ENCODE measurements around the gene DNAJB1.
"Not testable (repeated sequence)": the region's sequence is repeated elsewhere in the genome, so short reads cannot be mapped to it uniquely, and the experiment has no call there.

Gene DNAJB1

DNA sequence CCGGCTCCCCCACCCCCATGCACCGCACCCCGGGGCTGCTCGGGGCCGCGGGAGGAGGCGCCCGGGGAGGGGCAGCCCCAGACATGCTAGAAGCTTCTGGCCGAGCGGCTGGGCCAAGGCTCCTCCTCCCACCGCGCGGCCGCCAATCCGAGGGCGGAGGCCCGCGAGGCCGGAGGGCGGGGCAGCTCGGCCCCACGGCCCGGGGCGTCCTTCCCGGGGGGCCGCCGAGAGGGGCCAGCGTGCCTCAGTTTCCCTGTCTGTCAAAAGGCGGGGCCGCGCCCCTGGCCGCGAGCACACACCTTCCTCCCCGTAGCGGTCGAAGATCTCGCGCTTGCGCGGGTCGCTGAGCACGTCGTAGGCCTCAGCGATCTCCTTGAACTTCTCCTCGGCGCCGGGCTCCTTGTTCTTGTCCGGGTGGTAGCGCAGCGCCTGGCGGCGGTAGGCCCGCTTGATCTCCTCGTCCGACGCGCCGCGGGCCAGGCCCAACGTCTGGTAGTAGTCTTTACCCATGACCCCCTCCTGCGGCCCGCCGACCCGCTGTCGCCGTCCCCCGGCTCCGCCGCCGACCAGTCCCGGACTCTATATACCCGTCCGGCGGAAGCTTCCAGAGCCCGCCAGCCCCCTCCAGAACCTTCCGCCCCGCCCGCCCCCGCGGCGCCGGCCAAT lies at the start of gene DNAJB1:
TSS of gene DNAJB1 (minus strand) at position 558 of the 666 bp plus-strand sequence. CDS start at position 510, 48 bp downstream.
- peak; percentile 43 for DNase-seq

DNA sequence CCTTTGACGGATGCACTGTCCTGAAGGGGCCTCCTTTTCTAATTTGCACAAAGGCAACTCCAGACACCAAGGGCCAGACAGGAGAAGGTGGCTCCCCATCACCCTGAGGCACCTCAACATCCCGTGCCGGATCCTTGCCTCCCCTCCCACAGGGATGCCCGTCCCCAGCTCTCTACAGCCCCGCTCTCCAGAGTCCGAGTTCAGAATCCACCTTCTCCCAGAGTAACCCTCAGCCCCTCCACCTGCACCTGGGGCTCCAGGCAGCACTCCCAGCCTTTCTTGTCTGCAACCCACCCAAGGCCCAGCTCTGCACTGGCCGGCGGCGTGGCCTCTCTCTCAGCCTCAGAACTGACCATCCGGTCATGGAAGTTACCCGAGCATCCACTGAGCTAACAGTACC lies 48.9 kb upstream of the DNAJB1 start:
- DNase-seq: no peak

DNA sequence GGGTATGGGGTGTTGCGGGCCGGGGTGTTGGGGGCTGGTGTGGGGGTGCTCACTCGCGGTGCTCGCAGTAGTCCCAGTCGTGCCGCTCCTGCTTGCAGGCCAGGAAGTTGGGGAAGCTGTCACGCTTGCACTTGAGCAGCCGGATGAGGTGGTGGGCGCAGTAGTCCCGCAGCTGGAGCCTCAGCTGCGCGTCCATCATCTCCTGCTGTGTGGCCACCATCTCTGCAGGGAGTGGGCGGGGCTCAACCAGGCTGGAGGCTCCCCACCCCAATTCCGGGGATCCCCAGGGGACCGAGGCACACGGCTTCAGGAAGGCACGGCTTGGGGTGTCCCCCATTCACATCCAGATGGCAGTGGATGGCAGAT lies 48.5 kb upstream of the DNAJB1 start:
- DNase-seq: no peak

DNA sequence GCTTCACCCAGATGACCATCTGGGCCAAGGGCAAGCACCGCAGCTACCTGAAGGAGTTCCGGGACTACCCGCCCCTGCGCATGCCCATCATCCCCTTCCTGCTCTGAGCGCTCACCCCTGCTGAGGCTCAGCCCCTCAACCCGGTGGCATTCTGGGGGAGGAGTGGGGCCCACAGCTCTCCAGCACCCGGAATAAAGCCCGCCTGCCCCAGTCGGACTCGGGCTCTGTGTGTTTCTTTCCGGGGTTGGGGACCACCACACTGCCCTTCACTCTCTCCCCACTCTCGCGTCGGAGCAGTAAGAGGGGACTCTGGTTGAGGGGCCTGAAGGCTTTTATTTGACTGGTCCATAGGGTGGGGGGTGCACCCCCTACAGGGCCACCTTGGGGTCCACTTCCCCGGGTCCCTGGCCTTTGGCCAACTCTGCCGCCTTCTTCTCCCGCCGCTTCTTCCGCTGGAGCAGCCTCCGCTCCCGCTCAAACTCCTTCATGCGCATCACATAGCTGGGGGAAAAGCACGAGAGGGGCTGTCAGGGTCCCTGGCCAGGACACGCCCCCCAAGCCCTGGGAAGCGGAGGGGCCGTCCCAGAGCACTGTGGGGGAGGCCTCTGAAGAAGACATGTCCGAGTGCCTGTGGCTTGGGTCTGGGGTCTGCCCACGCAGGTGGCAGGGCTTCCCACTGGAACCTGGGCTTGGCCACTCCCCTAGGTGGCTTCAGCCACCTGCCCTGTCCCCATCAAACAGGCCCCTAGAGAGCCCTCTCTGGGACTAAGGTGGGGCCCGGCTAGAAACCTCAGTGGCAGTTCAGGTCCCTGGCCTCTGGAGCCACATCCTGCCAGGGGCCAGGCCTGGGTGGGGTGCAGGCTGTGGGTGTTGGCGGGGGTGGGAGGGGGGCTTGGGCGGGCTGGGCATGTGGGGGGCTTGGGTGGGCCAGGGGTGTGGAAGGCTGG lies 47.8 kb upstream of the DNAJB1 start:
- DNase-seq: no peak

DNA sequence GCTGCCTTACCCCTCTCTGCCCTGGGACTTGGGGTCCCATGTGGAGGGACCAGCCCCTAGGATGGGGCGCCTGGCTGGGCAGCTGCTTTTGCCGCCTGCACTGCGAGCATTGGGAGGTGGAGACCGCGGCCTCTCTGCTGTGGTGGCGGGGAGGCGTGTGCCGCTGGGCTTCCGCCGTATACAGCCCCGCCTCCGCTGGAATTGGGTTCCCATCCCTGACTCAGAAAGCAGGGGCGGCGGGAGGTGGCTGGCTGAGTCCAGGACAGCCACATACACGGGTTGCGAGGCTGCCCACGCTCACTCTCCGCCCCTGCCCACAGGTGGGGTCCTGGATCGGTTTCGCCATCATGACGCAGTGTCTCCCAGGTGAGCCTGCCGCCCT lies 47.1 kb upstream of the DNAJB1 start:
- DNase-seq: no peak

DNA sequence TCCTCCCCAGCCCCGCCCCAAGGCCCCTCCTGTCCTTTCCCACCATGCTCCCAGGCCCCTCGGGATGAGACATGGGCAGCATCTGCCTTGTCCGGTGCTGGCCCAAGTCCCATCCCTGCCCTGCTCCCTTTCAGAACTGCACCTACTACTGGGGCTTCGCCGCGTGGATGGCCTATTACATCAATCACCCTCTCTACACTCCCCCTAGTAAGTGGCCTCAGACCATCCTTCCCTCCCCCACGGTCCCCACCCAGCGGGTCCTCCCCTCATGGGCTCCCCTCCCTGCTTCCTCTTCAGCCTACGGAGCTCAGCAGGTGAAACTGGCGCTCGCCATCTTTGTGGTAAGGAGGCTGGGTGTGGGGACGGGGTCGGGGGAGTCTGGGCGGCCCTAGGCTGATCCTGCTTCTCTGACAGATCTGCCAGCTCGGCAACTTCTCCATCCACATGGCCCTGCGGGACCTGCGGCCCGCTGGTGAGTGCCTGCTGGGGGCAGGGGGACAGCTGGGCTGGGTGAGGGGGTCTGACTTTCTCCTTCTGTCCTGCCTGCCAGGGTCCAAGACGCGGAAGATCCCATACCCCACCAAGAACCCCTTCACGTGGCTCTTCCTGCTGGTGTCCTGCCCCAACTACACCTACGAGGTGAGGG lies 46.6 kb upstream of the DNAJB1 start:
- DNase-seq: not testable (repeated sequence)

DNA sequence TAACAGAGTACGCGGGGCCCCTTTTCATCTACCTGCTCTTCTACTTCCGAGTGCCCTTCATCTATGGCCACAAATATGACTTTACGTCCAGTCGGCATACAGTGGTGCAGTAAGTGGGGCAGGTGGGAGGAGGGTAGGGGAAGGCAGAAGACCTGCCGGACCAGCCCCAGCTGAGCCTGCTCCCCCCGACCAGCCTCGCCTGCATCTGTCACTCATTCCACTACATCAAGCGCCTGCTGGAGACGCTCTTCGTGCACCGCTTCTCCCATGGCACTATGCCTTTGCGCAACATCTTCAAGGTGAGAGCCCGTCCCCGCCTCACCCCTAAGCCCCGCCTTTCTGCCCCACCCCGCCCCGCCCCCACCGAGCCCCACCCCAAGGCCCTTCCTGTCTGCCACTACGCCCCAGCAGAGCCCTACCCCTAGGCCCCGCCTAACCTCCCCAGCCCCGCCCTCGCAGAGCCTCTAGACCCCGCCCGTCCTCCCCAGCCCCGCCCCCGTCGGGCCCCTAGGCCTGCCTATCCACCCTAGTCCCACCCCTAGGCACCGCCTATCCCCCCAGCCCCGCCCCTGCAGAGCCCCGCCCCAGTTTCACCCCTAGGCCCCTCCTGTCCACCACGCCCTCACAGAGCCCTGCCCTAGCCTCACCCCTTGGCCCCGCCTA lies 45.9 kb upstream of the DNAJB1 start:
- no peak for DNase-seq

DNA sequence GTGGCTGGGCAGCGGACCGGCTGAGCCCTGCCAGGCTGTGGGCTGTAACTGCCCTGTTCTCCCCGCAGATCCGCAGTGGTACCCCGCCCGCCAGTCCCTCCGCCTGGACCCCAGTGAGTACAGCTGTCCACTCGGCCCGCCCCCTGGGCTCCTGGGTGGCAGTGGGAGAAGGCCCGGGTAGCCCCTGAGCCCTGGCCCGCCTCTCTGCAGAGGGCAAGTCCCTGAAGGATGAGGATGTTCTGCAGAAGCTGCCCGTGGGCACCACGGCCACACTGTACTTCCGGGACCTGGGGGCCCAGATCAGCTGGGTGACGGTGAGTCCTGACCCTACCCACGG lies 45.4 kb upstream of the DNAJB1 start:
- DNase-seq: no peak

DNA sequence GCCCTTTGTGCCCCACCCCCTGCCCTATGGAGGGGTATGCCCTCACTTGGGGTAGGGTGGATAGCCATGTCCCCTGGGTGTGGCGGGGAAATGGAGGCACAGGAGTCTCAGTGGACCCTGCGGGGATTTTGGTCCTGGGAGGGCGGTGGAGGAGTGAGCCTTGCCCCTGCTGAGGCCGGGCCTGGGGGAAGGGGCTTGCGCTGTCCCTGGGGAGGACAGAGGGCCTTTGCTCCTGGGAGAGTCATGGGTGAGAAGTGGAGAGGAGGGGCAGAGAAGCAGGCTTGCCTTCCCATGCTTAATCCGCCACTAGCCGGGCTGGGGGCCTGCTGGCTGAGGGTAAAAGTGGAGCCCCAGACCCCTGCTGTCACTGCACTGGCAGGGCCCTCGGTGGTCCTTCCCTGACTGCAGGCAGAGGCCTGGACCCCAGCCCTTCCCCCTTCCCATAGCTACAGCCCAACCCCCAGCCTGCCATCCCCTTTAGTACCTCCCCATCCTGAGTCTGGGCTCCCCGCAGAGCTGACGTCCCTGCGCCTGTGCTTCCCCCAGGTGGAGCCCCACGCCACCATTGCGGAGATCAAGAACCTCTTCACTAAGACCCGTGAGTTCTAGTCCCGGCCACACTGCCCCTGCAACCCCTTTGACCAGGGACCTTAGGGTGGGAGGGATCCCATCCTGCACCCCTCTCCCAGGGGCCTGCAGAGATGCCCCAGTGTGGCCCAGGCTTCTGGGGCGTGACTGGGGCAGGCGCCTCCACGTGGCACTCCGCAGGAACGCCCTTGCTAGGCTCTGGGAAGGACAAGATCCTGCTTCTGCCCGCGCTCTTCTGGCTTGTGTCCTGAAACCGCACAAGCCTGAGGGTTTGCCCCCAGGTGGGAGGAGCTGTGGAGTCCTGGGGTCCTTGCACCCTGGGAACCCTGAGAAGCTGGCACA lies 44.7 kb upstream of the DNAJB1 start:
- DNase-seq: no peak

DNA sequence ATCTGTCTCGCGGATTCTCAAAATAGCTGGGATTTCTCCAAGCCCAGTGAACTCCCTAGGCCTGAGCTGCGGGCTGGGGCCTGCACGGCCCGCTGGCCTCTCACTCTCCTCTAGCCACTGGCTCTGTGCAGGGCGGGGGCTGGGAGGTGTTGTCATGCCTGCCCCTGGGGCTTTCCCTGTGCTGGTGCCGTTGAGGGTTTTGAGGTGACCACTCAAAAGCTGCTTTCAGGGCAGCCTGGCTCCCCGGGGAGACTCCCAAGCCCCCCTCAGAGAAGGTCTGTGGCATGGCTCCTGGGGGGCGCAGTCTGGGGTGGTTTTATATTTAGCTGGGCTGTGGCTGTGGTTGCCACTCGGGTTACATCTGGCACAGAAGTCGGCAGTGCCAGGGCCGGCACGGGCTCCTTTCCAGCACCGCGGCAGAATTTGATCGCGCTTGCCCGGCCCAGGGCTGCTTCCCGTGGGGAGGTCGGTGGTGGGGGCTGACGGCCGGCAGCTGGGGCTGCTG lies 43.7 kb upstream of the DNAJB1 start:
- no peak for DNase-seq

DNA sequence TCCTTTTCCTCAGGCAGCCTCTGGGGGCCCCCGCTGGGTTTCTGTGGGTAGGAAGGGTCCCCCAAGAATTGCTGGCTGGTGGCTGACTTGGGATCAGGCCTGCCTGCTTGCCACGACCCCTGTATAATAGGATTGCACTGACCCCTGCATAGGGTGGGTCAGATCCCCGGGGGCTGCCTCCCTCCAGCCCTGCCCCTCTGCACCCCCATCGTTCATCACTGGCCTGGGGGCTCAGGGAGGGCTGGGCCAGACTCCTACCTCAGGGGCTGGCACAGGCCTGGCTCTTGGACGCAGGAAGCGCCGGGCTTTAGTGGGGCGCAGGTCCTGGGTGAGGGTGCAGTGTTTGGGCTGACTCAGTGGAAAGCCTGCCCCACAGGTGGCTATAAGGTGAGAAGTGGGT lies 43.1 kb upstream of the DNAJB1 start:
- DNase-seq: no peak

DNA sequence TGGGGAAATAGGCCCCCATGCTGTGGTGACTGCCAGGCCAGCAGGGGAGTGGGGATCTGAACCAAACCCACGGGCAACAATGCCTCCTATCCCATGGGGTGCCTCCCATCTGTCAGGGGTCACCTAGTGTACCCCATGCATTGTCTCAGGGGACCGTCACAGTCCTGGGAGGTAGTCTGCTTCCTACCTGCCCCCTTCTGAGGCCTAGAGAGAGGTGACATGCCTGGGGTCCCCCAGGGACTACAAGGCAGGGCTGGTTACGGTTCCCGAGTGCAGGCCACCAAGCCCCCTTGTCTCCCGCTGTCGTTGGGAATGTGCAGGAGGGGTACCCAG lies 42.5 kb upstream of the DNAJB1 start:
- DNase-seq: no peak

DNA sequence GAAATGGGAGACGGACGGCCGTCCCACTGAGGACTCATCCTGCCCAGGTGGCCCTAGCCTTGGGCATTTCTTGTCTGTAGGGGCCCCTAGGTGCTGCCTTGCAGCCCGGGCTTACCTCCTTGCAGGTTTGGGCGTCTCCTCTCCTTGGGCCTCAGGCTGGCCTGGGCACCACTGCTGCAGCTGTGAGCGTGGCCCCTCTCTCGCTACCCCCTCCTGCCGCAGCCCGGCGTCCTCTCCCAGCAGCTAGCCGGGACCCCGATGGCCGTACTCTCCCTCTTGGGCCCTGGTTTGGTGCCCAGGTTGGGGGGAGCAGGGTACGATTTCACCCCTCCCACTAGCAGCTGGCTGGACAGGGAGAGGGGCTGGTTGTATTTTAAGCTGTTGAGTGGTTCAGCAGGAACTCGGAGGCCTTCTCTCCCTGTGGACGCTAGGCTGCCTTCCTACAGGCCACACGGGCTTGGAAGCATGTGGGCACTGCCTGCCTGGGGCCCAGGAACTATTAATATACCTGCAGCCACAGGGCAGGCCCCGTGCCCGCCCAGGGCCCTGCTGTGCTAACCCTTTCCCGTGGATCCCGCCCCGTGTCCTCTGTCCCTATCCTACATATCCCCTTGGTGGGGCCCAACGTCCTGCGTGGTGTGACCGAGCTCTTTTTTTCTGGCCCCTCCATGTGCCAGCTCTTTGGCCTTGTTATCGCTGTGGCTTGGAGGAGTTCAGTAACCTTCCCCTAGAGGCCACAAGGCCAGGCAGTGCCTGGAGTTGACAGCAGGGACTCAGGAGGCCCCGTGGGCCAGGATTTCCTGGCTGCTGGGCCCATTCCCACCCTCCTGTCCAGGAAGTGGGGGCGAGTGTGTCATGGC lies 41.9 kb upstream of the DNAJB1 start:
- no peak for DNase-seq

DNA sequence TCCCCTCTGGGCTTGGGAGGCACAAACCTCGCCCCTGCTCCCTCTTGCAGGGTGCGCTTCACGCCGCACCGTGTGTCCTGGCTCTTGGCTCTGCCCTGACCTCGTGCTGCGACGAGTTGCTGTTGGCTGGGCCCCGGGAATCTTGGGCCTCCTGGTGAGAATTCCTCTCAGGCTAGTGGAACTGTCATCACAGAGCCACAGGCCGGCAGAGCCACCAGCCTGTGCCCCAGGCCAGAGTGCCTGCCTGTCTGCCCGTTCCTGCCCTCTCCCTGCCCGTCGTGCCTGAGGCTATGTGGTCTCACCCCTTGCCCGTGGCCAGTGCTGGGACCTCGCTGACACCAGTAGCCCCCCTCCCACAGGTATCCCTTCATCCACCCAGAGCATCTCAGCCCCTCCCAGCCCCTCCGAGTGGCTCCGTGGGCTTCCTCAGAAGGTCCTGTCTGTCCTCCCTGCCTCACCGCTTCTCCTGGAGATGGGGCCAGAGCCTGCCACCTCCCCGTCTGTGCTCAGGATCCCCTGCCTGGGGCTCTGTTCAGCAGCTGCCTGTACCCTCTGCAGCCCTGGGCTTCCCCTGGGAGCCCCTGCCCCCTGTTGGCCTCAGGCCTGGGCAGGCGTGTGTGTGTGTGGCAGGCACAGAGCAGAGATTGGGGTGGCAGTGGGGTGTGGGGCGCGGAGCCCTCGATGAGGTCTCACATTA lies 40.3 kb upstream of the DNAJB1 start:
- no peak for DNase-seq

DNA sequence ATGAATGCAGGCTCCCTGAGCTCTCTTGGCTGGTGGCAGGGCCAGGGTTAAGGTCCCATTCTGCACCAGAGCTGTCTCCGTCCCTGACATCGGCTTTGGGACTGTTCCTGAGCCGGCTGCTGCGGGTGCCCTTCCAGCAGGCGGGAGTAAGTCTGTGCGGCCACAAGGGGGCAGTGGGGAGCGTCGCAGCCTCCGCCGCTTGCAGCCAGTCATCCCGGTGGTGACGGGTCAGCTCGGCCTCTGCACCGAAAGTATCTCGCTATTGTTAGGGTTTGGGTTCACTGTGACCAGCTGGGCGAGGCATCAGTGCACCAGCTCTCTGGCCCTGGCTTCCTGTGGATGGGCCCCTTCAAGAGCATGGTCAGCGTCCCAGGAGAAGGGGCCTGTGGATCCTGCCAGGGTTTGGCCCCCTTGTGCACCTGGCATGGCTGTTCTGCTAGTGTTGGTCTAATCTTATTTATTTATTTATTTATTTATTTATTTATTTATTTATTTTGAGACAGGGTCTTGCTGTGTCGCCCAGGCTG lies 38.5 kb upstream of the DNAJB1 start:
- DNase-seq: peak; percentile 27

DNA sequence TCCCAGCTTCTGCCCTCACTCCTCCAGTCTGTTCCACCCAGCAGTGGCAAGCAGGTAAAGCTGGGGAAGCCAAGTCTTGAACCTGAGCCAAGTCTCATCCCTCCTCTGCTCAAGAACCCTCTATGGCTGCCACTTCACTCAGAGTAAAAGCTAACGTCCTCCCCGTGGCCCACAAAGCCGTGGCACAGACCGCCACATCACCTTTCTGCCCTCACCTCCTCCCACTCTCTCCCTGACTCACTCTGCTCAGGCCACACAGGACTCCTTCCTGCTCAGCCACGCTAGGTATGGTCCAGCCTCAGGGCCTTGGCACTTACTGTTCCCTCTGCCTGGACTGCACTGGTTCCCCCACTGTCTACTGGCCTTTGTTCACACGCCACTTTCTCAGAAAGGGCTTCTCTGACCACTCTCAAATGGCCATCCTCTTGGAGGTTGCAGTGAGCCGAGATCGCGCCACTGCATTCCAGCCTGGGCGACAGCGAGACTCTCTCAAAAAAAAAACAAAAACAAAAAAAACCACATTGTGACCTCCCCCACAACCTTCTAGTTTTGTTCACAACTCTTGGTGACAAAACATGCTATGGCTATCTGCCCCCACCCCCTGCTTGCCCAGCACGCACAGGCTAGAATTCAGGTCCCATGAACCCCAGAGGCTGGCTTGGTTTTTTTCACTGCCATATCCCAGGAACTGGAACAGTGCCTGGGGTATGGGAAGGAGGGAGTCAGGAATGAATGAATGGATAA lies 37.9 kb upstream of the DNAJB1 start:
- DNase-seq: no peak

DNA sequence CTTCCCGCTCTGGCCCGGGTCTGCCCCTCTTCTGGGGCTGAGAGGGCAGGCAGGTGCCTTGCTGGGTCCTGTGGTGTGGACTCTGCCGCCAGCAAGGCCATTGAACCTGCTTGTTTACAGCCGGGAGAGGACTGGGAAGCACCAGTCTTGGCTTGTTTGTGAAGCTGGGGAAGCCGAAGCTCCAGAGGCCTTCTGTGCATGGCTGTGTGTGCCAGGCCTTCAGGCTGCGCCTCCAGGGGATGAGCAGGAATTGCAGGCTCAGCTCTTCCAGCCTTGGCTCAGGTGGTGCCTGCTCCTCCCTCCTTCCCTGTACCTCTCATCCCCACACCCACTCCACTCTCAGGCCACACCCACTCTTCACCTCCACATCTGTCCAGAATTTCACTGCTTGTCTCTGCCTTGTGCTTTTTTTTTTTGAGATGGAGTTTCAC lies 36.2 kb upstream of the DNAJB1 start:
- DNase-seq: no peak

DNA sequence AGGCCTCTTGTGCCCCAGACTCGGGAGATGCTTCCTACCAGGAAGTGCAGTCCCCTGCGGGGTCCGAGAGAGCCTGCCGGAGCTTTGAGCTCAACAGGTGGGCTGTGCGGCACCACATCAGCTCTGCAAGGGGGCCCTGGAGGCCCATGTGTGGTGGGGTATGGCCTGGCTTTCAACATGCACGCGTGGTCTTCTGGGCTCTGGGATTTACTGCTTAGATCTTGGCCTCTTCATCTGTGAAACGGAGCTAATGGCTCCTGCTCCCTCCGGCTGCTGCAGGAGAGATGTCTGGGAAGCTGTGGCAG lies 35.7 kb upstream of the DNAJB1 start:
- DNase-seq: no peak

DNA sequence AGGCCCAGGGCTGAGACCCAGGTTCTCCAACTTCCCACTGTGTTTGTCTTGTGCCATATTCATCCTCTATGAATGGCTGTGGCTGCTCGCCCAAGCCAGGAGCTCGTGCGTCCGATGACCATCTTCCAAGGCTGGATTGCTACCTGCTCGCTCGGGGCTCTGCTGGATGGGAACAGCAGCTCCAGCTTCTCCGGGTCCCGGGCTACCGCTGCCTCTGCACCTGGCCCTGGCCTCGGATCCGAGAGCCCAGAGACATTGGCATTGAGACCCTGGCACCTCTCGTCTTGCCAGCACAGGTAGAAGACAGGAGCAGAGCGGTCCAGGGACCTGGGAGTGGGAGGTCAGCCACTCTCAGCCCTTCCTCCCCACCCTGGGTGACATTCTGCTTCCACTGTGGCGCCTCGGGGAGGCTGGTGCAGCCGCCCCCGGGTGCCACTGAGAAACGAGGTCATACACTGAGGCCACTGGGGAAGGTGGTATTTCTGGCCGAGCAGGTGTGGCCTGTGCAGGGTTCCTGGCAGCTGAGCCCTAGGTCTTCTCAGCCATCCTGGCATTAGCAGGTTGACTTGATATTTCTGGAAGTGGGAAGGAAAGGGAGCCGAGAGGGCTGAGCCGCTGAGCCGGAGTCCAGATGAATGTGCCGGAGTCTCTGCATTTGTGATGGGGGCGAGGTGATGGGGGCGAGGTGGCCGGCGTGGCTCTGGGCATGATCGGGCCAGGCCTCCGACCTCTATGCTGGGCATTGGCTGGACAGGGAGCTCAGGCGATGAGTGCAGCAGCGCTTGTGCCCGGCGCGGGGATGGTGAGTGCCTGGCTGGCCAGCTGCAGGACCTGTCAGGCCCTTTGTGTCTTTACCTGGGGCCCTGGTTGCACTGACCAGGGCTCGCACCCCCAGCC lies 35.1 kb upstream of the DNAJB1 start:
- no peak for DNase-seq
